GM12878 (cell line): ENCODE results near the gene ABCA7. TPM values are rescaled to one million over a fixed set of nuclear protein-coding genes. Genes with fewer than 3 reads are reported as not detected.

Source experiments
- ATAC-seq: fragments of 200-7000 bp; cut with Tn5 transposase; 3 replicates; pipeline ENCODE4 v1.9.1; 2020; ENCODE audit warnings: mild to moderate bottlenecking, moderate library complexity
- BruUV-seq: library from RNA; stranded (reverse); fragments of 400-500 nt; replicated peaks from 2 replicates; lab custom pipeline; 2021; lab: Mats Ljungman, UMichigan
- CTCF ChIA-PET: fragments of 300-600 bp; sonication (Branson Sonifier 250); formaldehyde crosslinking; extraction: SDS; loops from one replicate; lab custom pipeline; 2021; ENCODE audit warnings: inconsistent platforms; lab: Yijun Ruan, JAX
- POLR2A ChIA-PET: fragments of 350-600 bp; formaldehyde crosslinking; extraction: SDS; loops from one replicate; lab custom pipeline; 2021; ENCODE audit warnings: inconsistent platforms; lab: Charles Lee
- RAD21 ChIA-PET: fragments of 300-600 bp; sonication (Branson Sonifier 250); formaldehyde crosslinking; loops from one replicate; lab custom pipeline; 2023; ENCODE audit warnings: antibody characterized with exemption; ENCODE audit not compliant: unreplicated experiment; lab: Charles Lee
- SMC1A ChIA-PET: fragments of 300-600 bp; sonication (Branson Sonifier 250); formaldehyde crosslinking; loops from one replicate; lab custom pipeline; 2023; ENCODE audit not compliant: unreplicated experiment, uncharacterized antibody; lab: Charles Lee
- DNase-seq: peaks from one replicate; pipeline ENCODE4 v3.0.0-alpha.2; 2011; ENCODE audit warnings: low read depth, low spot score
- FAIRE-seq: peaks from 3 replicates; lab custom pipeline; 2011; peaks lifted over from hg19 to GRCh38; lab: Jason Lieb, UNC
- H2AFZ ChIP-seq: 2 replicates; pipeline ENCODE4 v1.6.0; 2011; ENCODE audit warnings: low read depth, low read length, control low read depth; ENCODE audit not compliant: control insufficient read depth
- H3K27ac ChIP-seq: 2 replicates; pipeline ENCODE4 v1.5.1; 2011; ENCODE audit warnings: control low read depth; ENCODE audit not compliant: control insufficient read depth, insufficient read depth
- H3K27me3 ChIP-seq, 2 experiments: replicated peaks in 1 of 2; 2 replicates each; pipeline versions ENCODE4 v1.6.0 to v1.6.1; 2011; ENCODE audit warnings: low read length in 1 of 2; ENCODE audit not compliant: control insufficient read depth in 2 of 2, insufficient read depth in 2 of 2
- H3K36me3 ChIP-seq, 2 experiments: 2 replicates each; pipeline ENCODE4 v1.5.1; 2011; ENCODE audit warnings: low read length in 1 of 2; ENCODE audit not compliant: control insufficient read depth in 2 of 2, insufficient read depth in 2 of 2
- H3K4me1 ChIP-seq: 2 replicates; pipeline ENCODE4 v1.6.1; 2011; ENCODE audit warnings: mild to moderate bottlenecking, low read length, moderate library complexity, mixed read lengths; ENCODE audit not compliant: control insufficient read depth, insufficient read depth
- H3K4me2 ChIP-seq: 2 replicates; pipeline ENCODE4 v1.6.0; 2011; ENCODE audit warnings: control low read depth; ENCODE audit not compliant: control insufficient read depth, insufficient read depth
- H3K4me3 ChIP-seq: fragments of 200-600 bp; sonication (generic); 2 replicates; pipeline ENCODE4 v1.5.1; 2016
- H3K79me2 ChIP-seq: 2 replicates; pipeline ENCODE4 v1.6.0; 2011; ENCODE audit warnings: low read length; ENCODE audit not compliant: control insufficient read depth, insufficient read depth
- H3K9ac ChIP-seq: 2 replicates; pipeline ENCODE4 v1.8.0; 2011; ENCODE audit warnings: low read length, control low read depth, mixed read lengths; ENCODE audit not compliant: control insufficient read depth, insufficient read depth
- H3K9me3 ChIP-seq: replicated peaks from 3 replicates; pipeline ENCODE4 v1.5.1; 2011; ENCODE audit warnings: mild to moderate bottlenecking, low read length; ENCODE audit not compliant: control insufficient read depth, insufficient read depth
- H4K20me1 ChIP-seq: 2 replicates; pipeline ENCODE4 v1.6.0; 2011; ENCODE audit not compliant: control insufficient read depth, insufficient read depth
- ATF2 ChIP-seq: IDR thresholded peaks from 2 replicates; pipeline ENCODE4 v1.6.1; 2012; ENCODE audit warnings: low read length, inconsistent platforms
- ATF3 ChIP-seq: IDR thresholded peaks from 2 replicates; pipeline ENCODE4 v1.6.1; 2011; ENCODE audit warnings: low read depth, mild to moderate bottlenecking, low read length, moderate library complexity, borderline replicate concordance; ENCODE audit errors: extremely low read depth
- BCL11A ChIP-seq: IDR thresholded peaks from 2 replicates; pipeline ENCODE4 v1.6.1; 2011; ENCODE audit warnings: low read depth, low read length
- EZH2 ChIP-seq: IDR thresholded peaks from 2 replicates; pipeline ENCODE4 v1.6.1; 2012; ENCODE audit warnings: low read depth, mild to moderate bottlenecking, control low read depth, inconsistent platforms, low read length, borderline replicate concordance; ENCODE audit not compliant: control insufficient read depth
- GATAD2B ChIP-seq: fragments of 450-650 bp; conservative IDR thresholded peaks from 2 replicates; pipeline ENCODE4 v1.6.1; 2017; ENCODE audit warnings: low read depth, mild to moderate bottlenecking, moderate library complexity
- HCFC1 ChIP-seq: fragments of 150-350 bp; IDR thresholded peaks from 2 replicates; pipeline ENCODE4 v1.6.1; 2014; ENCODE audit warnings: low read length
- HDAC2 ChIP-seq: fragments of 200-600 bp; sonication (generic); IDR thresholded peaks from 2 replicates; pipeline ENCODE4 v1.6.1; 2017
- JUNB ChIP-seq: IDR thresholded peaks from 2 replicates; pipeline ENCODE4 v1.6.1; 2016; ENCODE audit warnings: antibody characterized with exemption, mild to moderate bottlenecking
- NBN ChIP-seq: fragments of 450-650 bp; IDR thresholded peaks from 2 replicates; pipeline ENCODE4 v1.6.1; 2016
- NR2C1 ChIP-seq: fragments of 450-650 bp; IDR thresholded peaks from 2 replicates; pipeline ENCODE4 v1.6.1; 2017; ENCODE audit warnings: antibody characterized with exemption, mild to moderate bottlenecking, moderate library complexity
- NR2C2 ChIP-seq: IDR thresholded peaks from 2 replicates; pipeline ENCODE4 v1.6.1; 2011; ENCODE audit warnings: borderline replicate concordance, low read depth; ENCODE audit not compliant: control insufficient read depth, insufficient read length
- NR2F1 ChIP-seq: fragments of 450-650 bp; conservative IDR thresholded peaks from 2 replicates; pipeline ENCODE4 v1.6.1; 2017; ENCODE audit warnings: mild to moderate bottlenecking
- POLR2AphosphoS5 ChIP-seq: IDR thresholded peaks from 2 replicates; pipeline ENCODE4 v1.6.1; 2011; ENCODE audit warnings: mild to moderate bottlenecking, low read length, inconsistent platforms
- POU2F2 ChIP-seq: IDR thresholded peaks from 3 replicates; pipeline ENCODE4 v1.6.1; 2011; ENCODE audit warnings: low read depth, mild to moderate bottlenecking, low read length, borderline replicate concordance
- SREBF1 ChIP-seq: IDR thresholded peaks from 2 replicates; pipeline ENCODE4 v1.6.1; 2012; ENCODE audit warnings: mild to moderate bottlenecking, low read length
- YY1 ChIP-seq: IDR thresholded peaks from 2 replicates; pipeline ENCODE4 v1.6.1; 2011; ENCODE audit warnings: low read depth, mild to moderate bottlenecking, low read length
- ZNF384 ChIP-seq: IDR thresholded peaks from 2 replicates; pipeline ENCODE4 v1.6.1; 2012; ENCODE audit warnings: low read depth, mild to moderate bottlenecking, low read length, improper control_type of control experiment, borderline replicate concordance
- WGBS: methylation state at CpG from one replicate; pipeline ENCODE4 v1.1.6; 2016; ENCODE audit warnings: low lambda C conversion rate; ENCODE audit not compliant: insufficient replicate concordance, insufficient coverage; ENCODE audit errors: missing lambda C conversion rate; 5-methylcytosine and 5-hydroxymethylcytosine counted together
- in situ Hi-C: fragments of 300-500 bp; cut with MboI; formaldehyde crosslinking; loops from 9 replicates; pipeline ENCODE4 v1.14.3; 2018; ENCODE audit warnings: mixed read lengths
- intact Hi-C: fragments of 100-400 bp; cut with micrococcal nuclease; formaldehyde crosslinking; loops from one replicate; pipeline ENCODE4 v1.14.2; 2022; ENCODE audit not compliant: unreplicated experiment
- polyA plus RNA-seq, 11 experiments: library from polyadenylated mRNA; depleted of rRNA in 4 of 11; unstranded in 6 of 11; stranded (reverse) in 5 of 11; fragments of >200 nt; fragmentation: Nextera tagmentation in 4 of 11; fragmentation: Illumina TruSeq in 1 of 11; extraction: Ambion mirVana in 4 of 11; extraction: Trizol in 1 of 11; gene quantifications; 1 replicate in 1 of 11; 2 replicates in 10 of 11; pipeline versions ENCODE4 v1.2.1 to v1.2.3, GENCODE V29; 2011 to 2016; ENCODE audit warnings: inconsistent platforms in 2 of 11, missing spikeins in 2 of 11, low read depth in 1 of 11
- total RNA-seq, 4 experiments: library from RNA; depleted of rRNA in 3 of 4; stranded (reverse); fragments of >200 nt in 3 of 4; fragmentation: Illumina TruSeq in 1 of 4; extraction: Trizol in 1 of 4; gene quantifications; 2 replicates each; pipeline versions ENCODE4 v1.2.1 to v1.2.3, GENCODE V29; 2013 to 2021
- TF ChIP-seq, protein P1 (sequence below): fragments of 450-650 bp; formaldehyde crosslinking; IDR thresholded peaks from 2 replicates; pipeline ENCODE4 v1.4.0; 2022; ENCODE audit warnings: mild to moderate bottlenecking, moderate library complexity

The ABCA7 gene
- total and polyA plus RNA-seq, 10 of the 15 experiments (the other 5 are each of a cell fraction or from before 2014, with no cell fraction given), result 1.0 to 49.5 (median 14.8) TPM

DNA sequence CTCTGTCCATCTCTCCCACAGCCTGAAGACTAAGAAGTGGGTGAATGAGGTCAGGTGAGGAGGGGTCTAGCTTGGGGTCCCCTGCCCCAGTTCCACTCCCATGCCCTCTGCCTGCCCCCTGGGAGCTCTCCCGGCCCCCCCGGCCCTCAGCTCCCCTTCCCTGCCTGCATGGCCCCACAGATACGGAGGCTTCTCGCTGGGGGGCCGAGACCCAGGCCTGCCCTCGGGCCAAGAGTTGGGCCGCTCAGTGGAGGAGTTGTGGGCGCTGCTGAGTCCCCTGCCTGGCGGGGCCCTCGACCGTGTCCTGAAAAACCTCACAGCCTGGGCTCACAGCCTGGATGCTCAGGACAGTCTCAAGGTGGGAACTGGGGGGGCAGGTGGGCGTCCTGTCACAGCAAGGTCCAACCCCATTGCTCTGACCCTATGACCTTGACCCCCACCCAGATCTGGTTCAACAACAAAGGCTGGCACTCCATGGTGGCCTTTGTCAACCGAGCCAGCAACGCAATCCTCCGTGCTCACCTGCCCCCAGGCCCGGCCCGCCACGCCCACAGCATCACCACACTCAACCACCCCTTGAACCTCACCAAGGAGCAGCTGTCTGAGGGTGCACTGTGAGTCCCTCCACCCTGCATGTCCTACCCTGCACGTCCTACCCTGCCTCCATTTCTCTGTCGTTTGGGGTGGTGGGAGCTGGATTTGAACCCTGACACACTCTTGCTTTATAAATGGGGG lies 16.1 kb downstream of the ABCA7 start:
- H3K36me3 ChIP-seq, result no peaks in the 10 kb centered on the region; a peak in 1 of 4 replicates
- H4K20me1 ChIP-seq, result no peaks in the 10 kb centered on the region
- ChIA-PET CTCF (interaction anchor here (1.1 to 2.9 kb wide), 3 partner anchors 8 to 147 kb away, joined by 3 to 14 read pairs (median 4); partner anchors contain the start of gene ARHGAP45), POLR2A (no interaction called here), RAD21 (interaction anchor here (0.5 kb wide), 1 partner anchor 287 kb away, joined by 3 read pairs; no protein-coding TSS in a partner anchor), SMC1A (interaction anchor here (0.9 kb wide), 1 partner anchor 20 kb away, joined by 3 read pairs; no protein-coding TSS in a partner anchor)
- H3K27me3 ChIP-seq, result no peaks in the 10 kb centered on the region
- H3K4me2 ChIP-seq, result no peak overlapping the region
- H3K27ac ChIP-seq, result no peak overlapping the region
- DNase-seq, result no peak
- WGBS, result 80% methylated on average over 14 of the region's 20 CpGs
- TF ChIP-seq HDAC2, result no peak
- no peak for TF ChIP-seq GATAD2B
- TF ChIP-seq JUNB, result no peak
- TF ChIP-seq POU2F2, result no peak
- TF ChIP-seq ZNF384, result no peak
- no peak for TF ChIP-seq EZH2
- no peak for TF ChIP-seq ATF3
- no peak for TF ChIP-seq SREBF1
- no peak for TF ChIP-seq NR2C1
- TF ChIP-seq YY1, result no peak
- no peak for TF ChIP-seq POLR2AphosphoS5
- TF ChIP-seq, protein P1, sequence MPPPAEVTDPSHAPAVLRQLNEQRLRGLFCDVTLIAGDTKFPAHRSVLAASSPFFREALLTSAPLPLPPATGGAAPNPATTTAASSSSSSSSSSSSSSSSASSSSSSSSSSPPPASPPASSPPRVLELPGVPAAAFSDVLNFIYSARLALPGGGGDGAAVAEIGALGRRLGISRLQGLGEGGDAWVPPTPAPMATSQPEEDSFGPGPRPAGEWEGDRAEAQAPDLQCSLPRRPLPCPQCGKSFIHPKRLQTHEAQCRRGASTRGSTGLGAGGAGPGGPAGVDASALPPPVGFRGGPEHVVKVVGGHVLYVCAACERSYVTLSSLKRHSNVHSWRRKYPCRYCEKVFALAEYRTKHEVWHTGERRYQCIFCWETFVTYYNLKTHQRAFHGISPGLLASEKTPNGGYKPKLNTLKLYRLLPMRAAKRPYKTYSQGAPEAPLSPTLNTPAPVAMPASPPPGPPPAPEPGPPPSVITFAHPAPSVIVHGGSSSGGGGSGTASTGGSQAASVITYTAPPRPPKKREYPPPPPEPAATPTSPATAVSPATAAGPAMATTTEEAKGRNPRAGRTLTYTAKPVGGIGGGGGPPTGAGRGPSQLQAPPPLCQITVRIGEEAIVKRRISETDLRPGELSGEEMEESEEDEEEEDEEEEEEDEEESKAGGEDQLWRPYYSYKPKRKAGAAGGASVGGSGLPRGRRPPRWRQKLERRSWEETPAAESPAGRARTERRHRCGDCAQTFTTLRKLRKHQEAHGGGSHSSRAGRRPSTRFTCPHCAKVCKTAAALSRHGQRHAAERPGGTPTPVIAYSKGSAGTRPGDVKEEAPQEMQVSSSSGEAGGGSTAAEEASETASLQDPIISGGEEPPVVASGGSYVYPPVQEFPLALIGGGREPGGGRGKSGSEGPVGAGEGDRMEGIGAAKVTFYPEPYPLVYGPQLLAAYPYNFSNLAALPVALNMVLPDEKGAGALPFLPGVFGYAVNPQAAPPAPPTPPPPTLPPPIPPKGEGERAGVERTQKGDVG (CRISPR knock-in tag), result no peak
- no peak for TF ChIP-seq HCFC1
- TF ChIP-seq ATF2, result no peak
- no peak for TF ChIP-seq BCL11A
- no peak for TF ChIP-seq NBN
- no peak for TF ChIP-seq NR2F1
- TF ChIP-seq NR2C2, result no peak
- no peaks in the 10 kb centered on the region for H3K4me1 ChIP-seq
- H3K79me2 ChIP-seq, result no peaks in the 10 kb centered on the region
- H2AFZ ChIP-seq, result no peak overlapping the region
- in situ Hi-C loops, result no loop called here
- H3K9ac ChIP-seq, result no peak overlapping the region
- H3K4me3 ChIP-seq, result no peak overlapping the region
- ATAC-seq, result no peak
- no TSS peak for BruUV-seq
- FAIRE-seq, result no peak
- no peaks in the 10 kb centered on the region for H3K9me3 ChIP-seq
- intact Hi-C loops, result loop anchor here (5.0 kb wide), 1 partner anchor 136 kb away; no protein-coding TSS in a partner anchor
